HG03460 (cell line): ENCODE results near the gene RNU1-4.
"Not testable (repeated sequence)": the region's sequence is repeated elsewhere in the genome, so short reads cannot be mapped to it uniquely, and the experiment has no call there.

ENCODE experiments used
- ATAC-seq: cut with Tn5 transposase; IDR thresholded peaks from one replicate; pipeline ENCODE4 v1.9.1; 2021; ENCODE audit not compliant: unreplicated experiment

RNU1-4 gene

GRCh38 chr1:16764820-16765655, 24.7 kb downstream of the RNU1-4 start:
- not testable (repeated sequence) for ATAC-seq

- ATAC-seq: not testable (repeated sequence)
These were observed 25.7 kb downstream of the RNU1-4 start for GRCh38 chr1:16765731-16766605.

- ATAC-seq: not testable (repeated sequence)
These were observed 26.5 kb downstream of the RNU1-4 start for GRCh38 chr1:16766689-16767256.

- ATAC-seq: not testable (repeated sequence)
These were observed 29.9 kb downstream of the RNU1-4 start for GRCh38 chr1:16770139-16770759.

- not testable (repeated sequence) for ATAC-seq
These were observed 30.7 kb downstream of the RNU1-4 start for GRCh38 chr1:16770896-16771446.

GRCh38 chr1:16772275-16773204, 32.2 kb downstream of the RNU1-4 start:
- not testable (repeated sequence) for ATAC-seq

- not testable (repeated sequence) for ATAC-seq
These were observed 32.9 kb downstream of the RNU1-4 start for GRCh38 chr1:16773205-16773596.

- ATAC-seq: not testable (repeated sequence)
These were observed 33.4 kb downstream of the RNU1-4 start for GRCh38 chr1:16773723-16774122.

- not testable (repeated sequence) for ATAC-seq
These were observed 34.5 kb downstream of the RNU1-4 start for GRCh38 chr1:16774773-16775172.

- not testable (repeated sequence) for ATAC-seq
These were observed 35.0 kb downstream of the RNU1-4 start for GRCh38 chr1:16775290-16775689.

- ATAC-seq: not testable (repeated sequence)
These were observed 35.9 kb downstream of the RNU1-4 start for GRCh38 chr1:16776248-16776647.

- ATAC-seq: not testable (repeated sequence)
These were observed 36.5 kb downstream of the RNU1-4 start for GRCh38 chr1:16776835-16777234.

- ATAC-seq: not testable (repeated sequence)
These were observed 37.5 kb downstream of the RNU1-4 start for GRCh38 chr1:16777821-16778220.

GRCh38 chr1:16779525-16779924, 39.2 kb downstream of the RNU1-4 start:
- ATAC-seq: not testable (repeated sequence)

- not testable (repeated sequence) for ATAC-seq
These were observed 40.7 kb downstream of the RNU1-4 start for GRCh38 chr1:16781033-16781432.

GRCh38 chr1:16781625-16782024, 41.3 kb downstream of the RNU1-4 start:
- ATAC-seq: not testable (repeated sequence)

- not testable (repeated sequence) for ATAC-seq
These were observed 44.6 kb downstream of the RNU1-4 start for GRCh38 chr1:16784955-16785354.

GRCh38 chr1:16786362-16786761, 46.0 kb downstream of the RNU1-4 start:
- not testable (repeated sequence) for ATAC-seq

GRCh38 chr1:16787175-16787574, 46.9 kb downstream of the RNU1-4 start:
- not testable (repeated sequence) for ATAC-seq
